ENCODE measurements around the gene HSBP1L1.

The HSBP1L1 gene

GRCh38 chr18:79935098-79935480 is 29.4 kb upstream of the HSBP1L1 start:
- H3K4me3 ChIP-seq: no peak overlapping the region
- no peak for TF ChIP-seq POLR2AphosphoS5 (IDR thresholded peaks at IDR 0.05; ENCODE audit: borderline replicate concordance, low read depth, low read length)
- no peak for TF ChIP-seq FOXP2 (optimal IDR thresholded peaks at IDR 0.05; ENCODE audit: control extremely low read depth, extremely low read length, insufficient read depth)
- no peak for TF ChIP-seq EZH2 (IDR thresholded peaks at IDR 0.05)
- no peak overlapping the region for H3K27ac ChIP-seq
- H3K36me3 ChIP-seq (ENCODE audit: insufficient read depth, low read length): peaks cover 31% of the 10 kb centered on the region
- H3K9ac ChIP-seq (ENCODE audit: insufficient read length): no peak overlapping the region
- 0 out of 2 replicates have a peak, but pooled peaks cover 4% of the 10 kb centered on the region for H3K9me3 ChIP-seq (ENCODE audit: low read depth, low read length)
- DNase-seq (ENCODE audit: low read depth, low spot score): no peak

- Histone ChIP-seq H3K9ac (ENCODE audit: insufficient read length) (no peak overlapping the region), H3K36me3 (ENCODE audit: insufficient read depth, low read length) (peaks cover 34% of the 10 kb centered on the region), H3K9me3 (ENCODE audit: low read depth, low read length) (0 out of 2 replicates have a peak, but pooled peaks cover 4% of the 10 kb centered on the region), H3K4me3 (no peak overlapping the region), H3K27ac (no peak overlapping the region)
- no peak for DNase-seq (ENCODE audit: low read depth, low spot score)
- TF ChIP-seq POLR2AphosphoS5 (IDR thresholded peaks at IDR 0.05; ENCODE audit: borderline replicate concordance, low read depth, low read length) (no peak), EZH2 (IDR thresholded peaks at IDR 0.05) (no peak), FOXP2 (optimal IDR thresholded peaks at IDR 0.05; ENCODE audit: control extremely low read depth, extremely low read length, insufficient read depth) (no peak)
Measured at GRCh38 chr18:79935499-79935898, 28.9 kb upstream of the HSBP1L1 start.

GRCh38 chr18:79935925-79936324 is 28.5 kb upstream of the HSBP1L1 start:
- TF ChIP-seq EZH2 (IDR thresholded peaks at IDR 0.05): no peak
- TF ChIP-seq POLR2AphosphoS5 (IDR thresholded peaks at IDR 0.05; ENCODE audit: borderline replicate concordance, low read depth, low read length): no peak
- no peak for TF ChIP-seq FOXP2 (optimal IDR thresholded peaks at IDR 0.05; ENCODE audit: control extremely low read depth, extremely low read length, insufficient read depth)
- Histone ChIP-seq H3K4me3 (no peak overlapping the region), H3K9ac (ENCODE audit: insufficient read length) (no peak overlapping the region), H3K9me3 (ENCODE audit: low read depth, low read length) (0 out of 2 replicates have a peak, but pooled peaks cover 4% of the 10 kb centered on the region), H3K36me3 (ENCODE audit: insufficient read depth, low read length) (peaks cover 34% of the 10 kb centered on the region), H3K27ac (no peak overlapping the region)
- DNase-seq (ENCODE audit: low read depth, low spot score): no peak

GRCh38 chr18:79936641-79937040 is 27.8 kb upstream of the HSBP1L1 start:
- H3K9me3 ChIP-seq (ENCODE audit: low read depth, low read length): 0 out of 2 replicates have a peak, but pooled peaks cover 4% of the 10 kb centered on the region
- TF ChIP-seq FOXP2 (optimal IDR thresholded peaks at IDR 0.05; ENCODE audit: control extremely low read depth, extremely low read length, insufficient read depth) (no peak), EZH2 (IDR thresholded peaks at IDR 0.05) (no peak), POLR2AphosphoS5 (IDR thresholded peaks at IDR 0.05; ENCODE audit: borderline replicate concordance, low read depth, low read length) (no peak)
- peaks cover 34% of the 10 kb centered on the region for H3K36me3 ChIP-seq (ENCODE audit: insufficient read depth, low read length)
- no peak overlapping the region for H3K9ac ChIP-seq (ENCODE audit: insufficient read length)
- no peak for DNase-seq (ENCODE audit: low read depth, low spot score)
- no peak overlapping the region for H3K4me3 ChIP-seq
- no peak overlapping the region for H3K27ac ChIP-seq

- H3K27ac ChIP-seq: no peak overlapping the region
- no peak overlapping the region for H3K9ac ChIP-seq (ENCODE audit: insufficient read length)
- TF ChIP-seq FOXP2 (optimal IDR thresholded peaks at IDR 0.05; ENCODE audit: control extremely low read depth, extremely low read length, insufficient read depth) (no peak), POLR2AphosphoS5 (IDR thresholded peaks at IDR 0.05; ENCODE audit: borderline replicate concordance, low read depth, low read length) (no peak), EZH2 (IDR thresholded peaks at IDR 0.05) (no peak)
- 0 out of 2 replicates have a peak, but pooled peaks cover 1% of the 10 kb centered on the region for H3K9me3 ChIP-seq (ENCODE audit: low read depth, low read length)
- H3K36me3 ChIP-seq (ENCODE audit: insufficient read depth, low read length): peaks cover 37% of the 10 kb centered on the region
- no peak overlapping the region for H3K4me3 ChIP-seq
- DNase-seq (ENCODE audit: low read depth, low spot score): no peak
Measured at GRCh38 chr18:79937103-79937860, 27.2 kb upstream of the HSBP1L1 start.

GRCh38 chr18:79938196-79938595 is 26.2 kb upstream of the HSBP1L1 start:
- H3K36me3 ChIP-seq (ENCODE audit: insufficient read depth, low read length): peaks cover 37% of the 10 kb centered on the region
- DNase-seq (ENCODE audit: low read depth, low spot score): no peak
- H3K27ac ChIP-seq: no peak overlapping the region
- H3K4me3 ChIP-seq: no peak overlapping the region
- H3K9ac ChIP-seq (ENCODE audit: insufficient read length): no peak overlapping the region
- no peak for TF ChIP-seq POLR2AphosphoS5 (IDR thresholded peaks at IDR 0.05; ENCODE audit: borderline replicate concordance, low read depth, low read length)
- no peaks in the 10 kb centered on the region for H3K9me3 ChIP-seq (ENCODE audit: low read depth, low read length)

GRCh38 chr18:79939096-79939495 is 25.3 kb upstream of the HSBP1L1 start:
- H3K36me3 ChIP-seq (ENCODE audit: insufficient read depth, low read length): peaks cover 37% of the 10 kb centered on the region
- no peak for DNase-seq (ENCODE audit: low read depth, low spot score)
- no peak overlapping the region for H3K27ac ChIP-seq
- no peak overlapping the region for H3K9ac ChIP-seq (ENCODE audit: insufficient read length)
- no peak for TF ChIP-seq POLR2AphosphoS5 (IDR thresholded peaks at IDR 0.05; ENCODE audit: borderline replicate concordance, low read depth, low read length)
- no peak for TF ChIP-seq EZH2 (IDR thresholded peaks at IDR 0.05)
- TF ChIP-seq FOXP2 (optimal IDR thresholded peaks at IDR 0.05; ENCODE audit: control extremely low read depth, extremely low read length, insufficient read depth): no peak
- no peaks in the 10 kb centered on the region for H3K9me3 ChIP-seq (ENCODE audit: low read depth, low read length)
- no peak overlapping the region for H3K4me3 ChIP-seq

GRCh38 chr18:79940126-79940813 is 24.2 kb upstream of the HSBP1L1 start:
- no peak overlapping the region for H3K4me3 ChIP-seq
- no peak overlapping the region for H3K9ac ChIP-seq (ENCODE audit: insufficient read length)
- no peaks in the 10 kb centered on the region for H3K9me3 ChIP-seq (ENCODE audit: low read depth, low read length)
- H3K27ac ChIP-seq: no peak overlapping the region
- no peak for DNase-seq (ENCODE audit: low read depth, low spot score)
- peaks cover 35% of the 10 kb centered on the region for H3K36me3 ChIP-seq (ENCODE audit: insufficient read depth, low read length)
- no peak for TF ChIP-seq EZH2 (IDR thresholded peaks at IDR 0.05)
- TF ChIP-seq POLR2AphosphoS5 (IDR thresholded peaks at IDR 0.05; ENCODE audit: borderline replicate concordance, low read depth, low read length): no peak
- TF ChIP-seq FOXP2 (optimal IDR thresholded peaks at IDR 0.05; ENCODE audit: control extremely low read depth, extremely low read length, insufficient read depth): no peak

Data from SK-N-MC (cell line).